Keratinocyte (primary cell): ENCODE measurements around the gene PUM1. TPM values are rescaled to one million over a fixed set of nuclear protein-coding genes. Genes with fewer than 3 reads are reported as not detected.

Experiments
- DNase-seq: peaks from one replicate; pipeline ENCODE4 v3.0.0-alpha.2; 2011; ENCODE audit warnings: low read depth, missing footprints, low spot score
- FAIRE-seq: peaks from 2 replicates; lab custom pipeline; 2011; peaks lifted over from hg19 to GRCh38; lab: Jason Lieb, UNC
- H2AFZ ChIP-seq: 2 replicates; pipeline ENCODE4 v1.6.0; 2012; ENCODE audit warnings: low read length, control low read depth, inconsistent platforms; ENCODE audit not compliant: control insufficient read depth
- H3K27ac ChIP-seq: 2 replicates; pipeline ENCODE4 v1.5.1; 2011; ENCODE audit warnings: low read length; ENCODE audit not compliant: control insufficient read depth, insufficient read depth
- H3K27me3 ChIP-seq: 3 replicates; pipeline ENCODE4 v1.6.0; 2011; ENCODE audit warnings: low read length; ENCODE audit not compliant: control insufficient read depth, insufficient read depth; ENCODE audit errors: extremely low read depth
- H3K36me3 ChIP-seq, 2 experiments: 2 replicates in 1 of 2; 3 replicates in 1 of 2; pipeline ENCODE4 v1.5.1; 2011; ENCODE audit warnings: low read length in 2 of 2, mild to moderate bottlenecking in 1 of 2; ENCODE audit not compliant: control insufficient read depth in 2 of 2, insufficient read depth in 2 of 2; ENCODE audit errors: extremely low read depth in 1 of 2
- H3K4me1 ChIP-seq: 3 replicates; pipeline ENCODE4 v1.5.1; 2011; ENCODE audit warnings: low read length; ENCODE audit not compliant: control insufficient read depth, insufficient read depth; ENCODE audit errors: extremely low read depth
- H3K4me2 ChIP-seq: 3 replicates; pipeline ENCODE4 v1.6.0; 2011; ENCODE audit warnings: low read depth, low read length; ENCODE audit not compliant: control insufficient read depth, insufficient read depth; ENCODE audit errors: extremely low read depth
- H3K4me3 ChIP-seq, 3 experiments: fragments of 200-600 bp in 1 of 3; sonication (generic) in 1 of 3; 2 replicates in 2 of 3; 3 replicates in 1 of 3; pipeline ENCODE4 v1.5.1; 2011 to 2016; ENCODE audit warnings: low read length in 3 of 3, mild to moderate bottlenecking in 3 of 3, control low read depth in 2 of 3, inconsistent platforms in 1 of 3, low read depth in 1 of 3, mixed read lengths in 1 of 3, mixed run types in 1 of 3, moderate library complexity in 1 of 3; ENCODE audit not compliant: control insufficient read depth in 2 of 3, insufficient read depth in 2 of 3; ENCODE audit errors: extremely low read depth in 1 of 3
- H3K79me2 ChIP-seq: 2 replicates; pipeline ENCODE4 v1.6.0; 2012; ENCODE audit warnings: low read length; ENCODE audit not compliant: control insufficient read depth, insufficient read depth
- H3K9ac ChIP-seq: 3 replicates; pipeline ENCODE4 v1.6.0; 2011; ENCODE audit warnings: low read length; ENCODE audit not compliant: control insufficient read depth, insufficient read depth; ENCODE audit errors: extremely low read depth
- H3K9me1 ChIP-seq: 3 replicates; pipeline ENCODE4 v1.6.0; 2011; ENCODE audit warnings: low read length; ENCODE audit not compliant: control insufficient read depth, insufficient read depth; ENCODE audit errors: extremely low read depth
- H3K9me3 ChIP-seq: 2 replicates; pipeline ENCODE4 v1.5.1; 2012; ENCODE audit warnings: low read depth, low read length; ENCODE audit not compliant: control insufficient read depth
- H4K20me1 ChIP-seq: 3 replicates; pipeline ENCODE4 v1.6.0; 2011; ENCODE audit warnings: low read length; ENCODE audit not compliant: control insufficient read depth, insufficient read depth; ENCODE audit errors: extremely low read depth
- EZH2 ChIP-seq: IDR thresholded peaks from one replicate; pipeline ENCODE4 v1.6.1; 2012; ENCODE audit warnings: inconsistent platforms, mild to moderate bottlenecking, low read length, moderate library complexity
- dilution Hi-C: fragments of 300-500 bp; cut with MboI; formaldehyde crosslinking; loops from one replicate; pipeline ENCODE4 v1.7.0; 2020; ENCODE audit warnings: low sequenced_read_pairs; ENCODE audit not compliant: extremely low pct_ligation_motif_present
- polyA plus RNA-seq, 5 experiments: library from polyadenylated mRNA; depleted of rRNA in 3 of 5; stranded (reverse) in 3 of 5; stranded (forward) in 1 of 5; unstranded in 1 of 5; fragments of >200 nt; gene quantifications; 1 replicate in 1 of 5; 2 replicates in 3 of 5; 3 replicates in 1 of 5; pipeline versions ENCODE4 v1.2.1 to v1.2.3, GENCODE V29; 2011 to 2012; ENCODE audit warnings: missing spikeins in 2 of 5, low read depth in 1 of 5, low replicate concordance in 1 of 5
- TF ChIP-seq, protein P1 (sequence below), 3 experiments: IDR thresholded peaks in 1 of 3; conservative IDR thresholded peaks in 1 of 3; optimal IDR thresholded peaks in 1 of 3; 2 replicates in 2 of 3; 3 replicates in 1 of 3; pipeline versions ENCODE3 to v1.5.1; 2011; ENCODE audit warnings: low read length in 3 of 3, mild to moderate bottlenecking in 3 of 3, moderate library complexity in 2 of 3, control low read depth in 1 of 3, inconsistent platforms in 1 of 3; ENCODE audit not compliant: insufficient read depth in 2 of 3; ENCODE audit errors: extremely low read depth in 1 of 3

The PUM1 gene
- polyA plus RNA-seq, 1 donor (not counting 4 experiments of a cell fraction or from before 2014, with no cell fraction given) = 68.6 TPM

DNA sequence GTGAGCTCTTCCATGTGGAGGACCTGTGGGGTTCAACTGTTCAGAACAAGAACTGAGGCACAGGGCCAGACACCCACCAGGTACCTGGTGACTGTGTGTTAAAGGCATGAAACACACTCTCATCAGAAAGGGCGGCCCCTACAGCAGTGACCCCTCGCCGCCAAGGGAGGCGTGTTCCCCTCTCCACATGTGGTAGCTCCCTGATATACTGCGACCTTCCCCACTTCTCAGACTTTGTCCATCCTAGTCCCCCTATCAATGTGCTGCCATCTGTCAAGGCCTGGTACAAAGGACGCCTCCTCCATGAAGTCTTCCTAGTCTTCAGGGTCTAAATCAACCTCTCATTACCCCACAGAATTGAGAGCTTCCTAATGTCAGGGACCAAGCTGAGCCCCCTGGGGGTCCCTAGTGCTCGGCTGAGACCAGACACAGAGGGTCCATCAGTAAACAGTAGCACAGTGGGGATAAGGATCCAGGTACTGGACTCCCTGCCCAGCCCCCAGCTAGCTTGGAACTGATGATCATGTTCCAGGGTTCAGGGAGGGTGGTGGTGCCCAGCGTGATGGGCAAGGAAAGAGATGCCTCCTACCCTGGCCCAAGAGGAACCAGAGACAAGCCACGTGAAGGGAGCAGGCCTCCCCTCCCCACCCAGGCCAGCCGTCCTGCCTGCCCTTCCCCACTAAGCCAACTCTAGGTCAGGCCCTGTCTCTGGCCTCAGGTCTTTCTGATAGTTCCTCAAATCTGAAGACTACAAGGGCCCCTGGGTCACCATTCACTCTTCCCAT is 167.3 kb downstream of the PUM1 start:
- Histone ChIP-seq H3K36me3 (no peaks in the 10 kb centered on the region), H3K9me3 (no peaks in the 10 kb centered on the region), H4K20me1 (peaks cover 6% of the 10 kb centered on the region), H2AFZ (no peak overlapping the region), H3K9ac (no peak overlapping the region), H3K9me1 (no peaks in the 10 kb centered on the region), H3K27me3 (no peaks in the 10 kb centered on the region), H3K4me2 (no peak overlapping the region), H3K4me1 (no peaks in the 10 kb centered on the region), H3K79me2 (no peaks in the 10 kb centered on the region), H3K27ac (no peak overlapping the region), H3K4me3 (no peak overlapping the region)
- no peak for TF ChIP-seq EZH2
- TF ChIP-seq, protein P1, sequence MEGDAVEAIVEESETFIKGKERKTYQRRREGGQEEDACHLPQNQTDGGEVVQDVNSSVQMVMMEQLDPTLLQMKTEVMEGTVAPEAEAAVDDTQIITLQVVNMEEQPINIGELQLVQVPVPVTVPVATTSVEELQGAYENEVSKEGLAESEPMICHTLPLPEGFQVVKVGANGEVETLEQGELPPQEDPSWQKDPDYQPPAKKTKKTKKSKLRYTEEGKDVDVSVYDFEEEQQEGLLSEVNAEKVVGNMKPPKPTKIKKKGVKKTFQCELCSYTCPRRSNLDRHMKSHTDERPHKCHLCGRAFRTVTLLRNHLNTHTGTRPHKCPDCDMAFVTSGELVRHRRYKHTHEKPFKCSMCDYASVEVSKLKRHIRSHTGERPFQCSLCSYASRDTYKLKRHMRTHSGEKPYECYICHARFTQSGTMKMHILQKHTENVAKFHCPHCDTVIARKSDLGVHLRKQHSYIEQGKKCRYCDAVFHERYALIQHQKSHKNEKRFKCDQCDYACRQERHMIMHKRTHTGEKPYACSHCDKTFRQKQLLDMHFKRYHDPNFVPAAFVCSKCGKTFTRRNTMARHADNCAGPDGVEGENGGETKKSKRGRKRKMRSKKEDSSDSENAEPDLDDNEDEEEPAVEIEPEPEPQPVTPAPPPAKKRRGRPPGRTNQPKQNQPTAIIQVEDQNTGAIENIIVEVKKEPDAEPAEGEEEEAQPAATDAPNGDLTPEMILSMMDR (optimal IDR thresholded peaks at IDR 0.05 in 1 of 3, IDR thresholded peaks at IDR 0.05 in 1 of 3, conservative IDR thresholded peaks at IDR 0.05 in 1 of 3; ENCODE audit: extremely low read depth in 1 of 3, insufficient read depth in 2 of 3, low read length in 3 of 3) = no peak
- no peak for FAIRE-seq
- dilution Hi-C loops = no loop called here
- DNase-seq = no peak

DNA sequence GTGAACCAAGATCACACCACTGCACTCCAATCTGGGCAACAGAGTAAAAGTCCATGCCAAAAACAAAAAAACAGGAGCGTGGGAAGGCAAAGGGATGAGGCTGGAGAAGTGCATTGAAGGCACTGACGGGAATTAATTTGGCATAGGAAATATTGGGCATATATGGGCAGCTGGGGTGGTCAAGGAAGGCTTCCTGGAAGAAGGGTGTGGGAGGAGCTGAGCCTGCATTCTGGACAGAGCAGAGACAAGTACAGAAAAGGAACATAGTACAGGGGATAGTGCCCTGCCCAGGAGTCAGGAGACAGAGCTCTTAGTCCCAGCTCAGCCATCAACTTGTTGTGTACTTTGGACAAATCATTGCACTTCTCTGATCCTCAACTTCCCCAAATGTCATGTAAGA is 168.6 kb downstream of the PUM1 start:
- H3K9me3 ChIP-seq = no peaks in the 10 kb centered on the region
- H4K20me1 ChIP-seq = peaks cover 6% of the 10 kb centered on the region
- H3K4me1 ChIP-seq = no peaks in the 10 kb centered on the region
- H3K36me3 ChIP-seq = no peaks in the 10 kb centered on the region
- H3K79me2 ChIP-seq = no peaks in the 10 kb centered on the region
- no peak overlapping the region for H3K9ac ChIP-seq
- H2AFZ ChIP-seq = no peak overlapping the region
- no peak overlapping the region for H3K4me2 ChIP-seq
- DNase-seq (no peak), FAIRE-seq (no peak)
- no peaks in the 10 kb centered on the region for H3K9me1 ChIP-seq
- H3K4me3 ChIP-seq = no peak overlapping the region
- TF ChIP-seq, protein P1 (optimal IDR thresholded peaks at IDR 0.05 in 1 of 3, IDR thresholded peaks at IDR 0.05 in 1 of 3, conservative IDR thresholded peaks at IDR 0.05 in 1 of 3; ENCODE audit: extremely low read depth in 1 of 3, insufficient read depth in 2 of 3, low read length in 3 of 3) = no peak
- TF ChIP-seq EZH2 = no peak
- H3K27me3 ChIP-seq = no peaks in the 10 kb centered on the region
- dilution Hi-C loops = no loop called here
- no peak overlapping the region for H3K27ac ChIP-seq
